ENCODE results near the gene AKIP1.
A peak's percentile ranks its signal among the peaks of the same experiment; 100 is the strongest.

The AKIP1 gene

GRCh38 chr11:8962841-8963240 is 51.9 kb downstream of the AKIP1 start:
- Histone ChIP-seq H3K27ac (ENCODE audit: low read depth, low read length) (no peak overlapping the region), H3K9me3 (ENCODE audit: control insufficient read depth, insufficient read depth, low read depth, low read length) (no peaks in the 10 kb centered on the region), H3K4me1 (ENCODE audit: control insufficient read depth, insufficient read depth, low read length) (peaks cover 13% of the 10 kb centered on the region; the same call in 1 of the 2 replicates), H3K9ac (ENCODE audit: low read length) (no peak overlapping the region), H3K4me3 (ENCODE audit: low read depth, low read length) (peak overlapping the region; percentile 89; the same call in 1 of the 2 replicates), H3K27me3 (ENCODE audit: control insufficient read depth, insufficient read depth, low read length) (no peaks in the 10 kb centered on the region), H3K36me3 (ENCODE audit: control insufficient read depth, insufficient read depth, low read length) (no peaks in the 10 kb centered on the region; the same call in 1 of the 2 replicates)

GRCh38 chr11:8963569-8964323 is 52.8 kb downstream of the AKIP1 start:
- Histone ChIP-seq H3K27ac (ENCODE audit: low read depth, low read length) (peak overlapping the region; percentile 76; the same call in 1 of the 2 replicates), H3K4me1 (ENCODE audit: control insufficient read depth, insufficient read depth, low read length) (peaks cover 13% of the 10 kb centered on the region; the same call in 1 of the 2 replicates)

GRCh38 chr11:8964324-8965320 is 53.6 kb downstream of the AKIP1 start, which contains the start of gene TMEM9B:
TMEM9B (minus strand) TSS chr11:8964442; CDS start chr11:8964313, 129 bp downstream.
- Histone ChIP-seq H3K27me3 (ENCODE audit: control insufficient read depth, insufficient read depth, low read length) (no peaks in the 10 kb centered on the region), H3K9me3 (ENCODE audit: control insufficient read depth, insufficient read depth, low read depth, low read length) (no peaks in the 10 kb centered on the region), H3K4me1 (ENCODE audit: control insufficient read depth, insufficient read depth, low read length) (peaks cover 6% of the 10 kb centered on the region; the same call in 1 of the 2 replicates), H3K4me3 (ENCODE audit: low read depth, low read length) (peak within 1 kb of the TSS; percentile 89), H3K9ac (ENCODE audit: low read length) (peak within 1 kb of the TSS; percentile 84), H3K27ac (ENCODE audit: low read depth, low read length) (peak within 1 kb of the TSS; percentile 76; the same call in 1 of the 2 replicates), H3K36me3 (ENCODE audit: control insufficient read depth, insufficient read depth, low read length) (no peaks in the 10 kb centered on the region; the same call in 1 of the 2 replicates)

More at GRCh38 chr11:8963569-8964323, 52.8 kb downstream of the AKIP1 start:
- peak overlapping the region; percentile 89 for H3K4me3 ChIP-seq (ENCODE audit: low read depth, low read length)
- H3K36me3 ChIP-seq (ENCODE audit: control insufficient read depth, insufficient read depth, low read length) = no peaks in the 10 kb centered on the region; the same call in 1 of the 2 replicates
- no peaks in the 10 kb centered on the region for H3K27me3 ChIP-seq (ENCODE audit: control insufficient read depth, insufficient read depth, low read length)
- no peaks in the 10 kb centered on the region for H3K9me3 ChIP-seq (ENCODE audit: control insufficient read depth, insufficient read depth, low read depth, low read length)
- H3K9ac ChIP-seq (ENCODE audit: low read length) = peak overlapping the region; percentile 84

GRCh38 chr11:8967184-8967583 is 56.2 kb downstream of the AKIP1 start:
- no peaks in the 10 kb centered on the region for H3K27me3 ChIP-seq (ENCODE audit: control insufficient read depth, insufficient read depth, low read length)
- H3K27ac ChIP-seq (ENCODE audit: low read depth, low read length) = no peak overlapping the region
- H3K4me1 ChIP-seq (ENCODE audit: control insufficient read depth, insufficient read depth, low read length) = 0 out of 2 replicates have a peak, but pooled peaks cover 3% of the 10 kb centered on the region
- no peak overlapping the region for H3K4me3 ChIP-seq (ENCODE audit: low read depth, low read length)
- no peak overlapping the region for H3K9ac ChIP-seq (ENCODE audit: low read length)
- no peaks in the 10 kb centered on the region for H3K9me3 ChIP-seq (ENCODE audit: control insufficient read depth, insufficient read depth, low read depth, low read length)
- no peaks in the 10 kb centered on the region; the same call in 1 of the 2 replicates for H3K36me3 ChIP-seq (ENCODE audit: control insufficient read depth, insufficient read depth, low read length)

All from HUES6 (cell line).